Measurements from ENCODE around the gene MS4A8.

MS4A8 gene

GRCh38 chr11:60764879-60765278 lies 65.5 kb downstream of the MS4A8 start:
- FAIRE-seq, result no peak

- FAIRE-seq, result no peak
Measured at GRCh38 chr11:60765355-60765754, 65.9 kb downstream of the MS4A8 start.
